KG1 (cell line): ENCODE data around the gene PAFAH1B2.

Experiments used
- DNase-seq: peaks from one replicate; lab custom pipeline; 2025; lab: John Stamatoyannopoulos, UW

Gene PAFAH1B2

DNA sequence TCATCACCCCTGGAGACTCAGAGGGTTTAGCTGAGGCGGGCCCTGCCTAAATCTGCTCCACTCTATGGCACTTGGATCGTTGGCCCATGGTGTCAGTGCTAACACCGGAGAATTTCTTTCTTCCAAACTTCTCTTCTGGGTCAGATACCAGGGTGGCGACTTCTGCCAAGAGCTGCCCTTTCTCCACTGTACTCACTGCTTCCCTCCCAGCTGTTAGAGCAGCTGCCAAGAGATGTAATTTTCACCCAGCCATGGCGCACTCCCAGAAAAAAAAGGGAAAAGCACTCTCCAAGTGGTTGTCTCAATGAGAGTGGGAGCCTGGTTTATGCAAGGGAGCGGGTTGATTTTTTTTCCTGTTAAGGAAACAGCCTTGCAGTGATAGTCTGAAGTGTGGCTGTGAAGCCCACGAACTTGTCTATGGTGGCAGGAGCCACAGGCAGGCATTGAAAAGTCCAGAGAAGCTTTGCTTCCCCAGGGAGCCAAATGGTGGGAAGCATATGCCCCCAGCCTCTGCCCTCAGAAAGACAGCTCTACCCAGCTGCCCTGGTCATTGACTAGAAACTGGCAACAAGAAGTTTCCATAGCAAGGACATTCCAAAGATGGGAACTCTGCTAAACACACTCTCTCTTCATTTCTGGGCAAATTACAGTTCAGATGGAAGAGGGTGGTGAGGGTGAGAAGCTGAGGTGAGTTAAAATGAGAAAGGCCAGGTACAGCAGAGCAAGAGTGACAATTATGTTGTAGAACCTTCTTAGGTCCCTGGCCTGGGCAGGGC, 77.1 kb downstream of the PAFAH1B2 start:
- DNase-seq = no peak

DNA sequence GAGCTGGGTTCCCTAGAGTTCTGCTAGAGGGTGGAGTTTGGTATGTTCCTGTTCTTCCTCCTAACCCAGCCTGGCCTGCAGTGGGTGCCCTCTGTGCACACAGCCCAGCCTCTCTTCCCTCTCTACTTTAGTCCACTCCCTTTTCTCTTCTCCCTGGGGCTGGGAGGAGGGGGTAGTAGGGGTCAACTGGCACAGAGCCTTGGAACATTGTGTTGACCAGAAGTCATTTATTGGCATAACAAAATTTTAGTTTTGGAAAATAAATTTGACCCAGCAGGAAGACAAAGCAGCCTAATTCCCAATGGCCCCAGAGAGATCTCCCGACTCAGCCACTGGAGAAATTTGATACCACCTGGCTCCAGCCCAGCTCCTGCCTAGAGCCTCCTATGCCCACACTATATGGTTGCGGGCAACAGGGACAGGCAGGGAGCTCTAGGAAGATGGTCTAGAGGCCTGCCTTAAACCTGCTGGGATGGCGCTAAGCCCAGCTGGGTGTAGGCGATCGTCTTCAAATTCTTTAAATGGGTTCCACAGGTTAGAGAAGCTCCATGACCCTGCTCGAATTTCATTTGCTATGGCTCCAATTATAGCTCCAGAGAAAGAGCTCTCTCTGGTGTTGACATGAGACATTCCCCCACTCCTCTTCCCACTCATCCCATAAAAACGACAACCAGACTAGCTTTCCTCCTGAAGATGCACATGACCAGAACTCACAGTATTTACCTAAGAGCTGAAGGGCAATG, 77.9 kb downstream of the PAFAH1B2 start:
- no peak for DNase-seq

DNA sequence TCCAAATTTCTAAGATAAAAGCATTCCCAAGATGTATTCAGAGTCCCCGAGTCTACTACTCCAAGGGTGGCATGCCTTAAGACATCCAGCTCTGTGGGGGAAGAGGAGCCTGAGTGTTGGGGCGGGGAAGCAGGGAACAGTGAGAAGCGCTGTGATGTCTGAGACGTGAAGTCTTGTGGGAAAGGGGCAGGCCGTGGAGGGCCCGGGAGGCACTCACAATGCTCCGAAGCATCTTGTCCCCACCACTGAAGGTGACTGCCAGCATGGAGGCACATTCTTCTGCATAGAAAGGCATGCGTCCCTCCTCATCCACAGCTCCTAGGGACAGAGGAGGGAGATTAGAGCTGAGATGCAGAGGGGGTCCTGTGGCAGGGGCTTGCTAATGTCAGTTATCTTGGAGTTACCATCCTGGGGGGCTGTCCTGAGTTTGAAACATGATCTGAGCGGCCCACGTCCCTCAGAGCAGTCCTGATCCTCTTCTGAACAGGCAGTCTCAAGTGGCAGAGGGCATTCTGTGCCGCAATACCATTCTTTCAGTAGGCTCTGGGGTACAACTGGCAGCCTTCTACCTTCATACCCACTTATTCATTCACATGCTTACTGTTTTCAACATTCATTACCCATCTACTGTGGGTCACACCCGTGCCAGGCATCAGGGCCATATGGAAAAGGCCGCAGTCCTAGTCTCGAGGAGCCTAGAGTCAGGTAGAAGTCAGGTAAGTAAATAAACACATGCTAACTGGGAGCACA, 79.1 kb downstream of the PAFAH1B2 start:
- no peak for DNase-seq

DNA sequence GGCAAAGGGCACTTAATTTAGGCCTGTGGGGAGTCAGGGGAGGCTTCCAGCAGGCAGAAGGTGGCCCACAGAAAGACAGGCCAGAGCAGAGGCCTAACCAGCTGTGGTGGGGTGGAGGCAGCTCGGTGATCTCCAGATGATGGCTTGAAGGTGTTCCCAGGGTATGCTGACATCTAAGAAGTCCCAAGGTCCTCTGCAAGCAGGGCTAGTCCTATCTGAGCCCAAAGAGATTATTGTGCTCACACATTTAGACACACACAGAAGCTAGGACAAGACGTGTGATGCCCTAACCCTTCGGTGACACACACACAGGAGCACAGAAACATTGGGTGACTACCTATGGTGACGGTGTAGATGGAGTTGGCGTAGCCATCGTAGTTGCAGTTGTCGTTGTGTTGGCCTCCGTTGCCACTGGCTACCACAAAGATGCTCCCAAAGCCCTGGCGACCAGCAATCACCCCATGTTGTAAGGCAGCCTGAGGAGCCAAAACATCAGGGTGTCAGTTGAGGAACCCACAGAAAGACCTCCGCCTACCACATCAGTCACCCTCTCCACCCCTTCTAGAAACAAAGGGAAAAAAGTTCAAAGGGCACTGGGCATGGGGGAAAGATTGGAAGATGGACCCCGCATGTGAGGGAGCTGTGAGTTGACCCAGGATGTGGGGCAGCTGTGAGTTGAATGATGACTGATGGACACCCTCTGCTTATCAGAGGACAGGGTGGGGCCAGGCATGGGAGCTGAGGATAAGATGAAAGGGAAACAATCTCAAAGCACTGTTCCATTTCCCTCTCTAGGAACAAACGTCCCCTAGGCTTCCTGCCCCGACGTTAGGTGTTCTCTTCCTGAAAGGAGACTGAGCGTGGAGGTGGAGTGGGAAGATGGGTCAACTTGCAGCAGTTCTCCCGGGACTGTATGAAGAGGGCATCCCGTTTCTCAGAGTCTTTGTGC, 79.9 kb downstream of the PAFAH1B2 start:
- no peak for DNase-seq

DNA sequence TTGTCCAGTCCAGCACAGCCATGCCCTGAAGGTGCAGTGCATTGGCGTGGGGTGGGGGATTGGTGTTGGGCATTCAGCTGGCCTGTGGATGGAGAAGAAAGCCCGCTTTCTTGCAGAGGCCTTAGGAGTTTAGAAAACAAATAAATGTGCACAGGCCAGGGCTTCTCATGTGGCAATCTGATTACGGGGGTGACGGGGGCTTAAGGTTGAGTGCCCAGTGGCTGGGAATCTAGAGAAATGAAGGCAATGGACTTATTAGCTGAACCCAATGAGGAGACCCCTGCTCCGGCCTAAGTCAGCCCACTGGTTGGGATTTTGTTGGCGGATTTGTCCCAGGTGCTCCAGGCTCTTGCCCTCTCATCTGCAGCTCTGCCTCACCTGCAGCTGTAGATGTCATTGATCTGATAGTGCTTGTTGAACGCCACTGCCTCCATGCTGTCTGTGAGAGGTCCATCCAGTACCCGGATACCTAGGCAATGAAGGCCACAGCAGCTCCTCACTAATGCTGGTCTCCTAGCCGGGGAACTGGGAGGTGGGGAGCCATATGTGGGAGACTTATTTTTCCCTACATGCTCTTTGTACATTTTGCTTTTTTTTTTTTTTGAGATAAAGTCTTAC, 81.6 kb downstream of the PAFAH1B2 start:
- DNase-seq = no peak
